Measurements from ENCODE around the gene COQ8B. TPM values are rescaled to one million over a fixed set of nuclear protein-coding genes. Genes with fewer than 3 reads are reported as not detected.

The COQ8B gene
- total and polyA plus RNA-seq, 2 donors (not counting 1 experiment from before 2014, with no cell fraction given), result 58.9 to 62.6 TPM

- peak overlapping the region; percentile 87 for H3K4me3 Mint-ChIP-seq
- no peaks in the 10 kb centered on the region for H3K9me3 ChIP-seq (ENCODE audit: control extremely low read depth in 1 of 3, control insufficient read depth in 2 of 3, insufficient read depth in 1 of 3, low read length in 2 of 3)
- H3K4me1 ChIP-seq (ENCODE audit: control insufficient read depth in 2 of 2, insufficient read depth in 2 of 2, low read length in 2 of 2), result peaks cover 47 to 64% of the 10 kb centered on the region in 2 donors
- H2AFZ ChIP-seq (ENCODE audit: insufficient read depth, low read depth, low read length, poor library complexity, severe bottlenecking), result peak overlapping the region; percentile 86
- peak overlapping the region; percentile 90 for H3K9ac ChIP-seq (ENCODE audit: low read length)
- ChIA-PET POLR2A (interaction anchor here (0.7 to 2.0 kb wide), 9 partner anchors 31 to 102 kb away, joined by 3 to 15 read pairs (median 4); partner anchors contain the start of genes ACTMAP, EGLN2, RAB4B and SNRPA), CTCF (interaction anchor here (1.1 to 2.0 kb wide), 8 partner anchors 33 to 103 kb away, joined by 3 to 9 read pairs (median 5); partner anchors contain the start of genes ACTMAP, EGLN2 and SNRPA)
- H3K27ac ChIP-seq (ENCODE audit: low read length in 2 of 2), result peak overlapping the region; percentile 87 to 90
- no peaks in the 10 kb centered on the region for H3K9me3 Mint-ChIP-seq (ENCODE audit: insufficient read depth)
- 5% methylated on average over 20 of the region's 20 CpGs for WGBS (ENCODE audit: insufficient coverage)
- DNase-seq (no peak), ATAC-seq (ENCODE audit: low read depth) (no peak)
- H3K79me2 ChIP-seq (ENCODE audit: control insufficient read depth, insufficient read depth, low read length), result peaks cover 70% of the 10 kb centered on the region
- intact Hi-C loops (cut with micrococcal nuclease), result loop anchor here (1.0 to 10.0 kb wide), 3 partner anchors 54 to 680 kb away; partner anchors contain the start of genes BCKDHA and EXOSC5
- peaks cover 68% of the 10 kb centered on the region for H3K4me1 Mint-ChIP-seq
- H3K4me3 ChIP-seq (ENCODE audit: control extremely low read depth in 1 of 5, extremely low read depth in 1 of 5, insufficient read depth in 1 of 5, low read depth in 2 of 5, low read length in 4 of 5), result peak overlapping the region; percentile 79 to 90 (median 83)
- H3K27ac Mint-ChIP-seq, result peak overlapping the region; percentile 56
- peak overlapping the region; percentile 90 for H3K4me2 ChIP-seq (replicated peaks; ENCODE audit: low read depth, low read length, poor library complexity, severe bottlenecking)
- no peaks in the 10 kb centered on the region for H3K27me3 Mint-ChIP-seq
- TF ChIP-seq EZH2 (IDR thresholded peaks at IDR 0.05; ENCODE audit: borderline replicate concordance, insufficient read depth, low read depth, low read length, poor library complexity, severe bottlenecking), result no peak
- no peak for TF ChIP-seq CTCF (IDR thresholded peaks at IDR 0.05)
- H4K20me1 ChIP-seq (ENCODE audit: control insufficient read depth, insufficient read depth, low read length, poor library complexity, severe bottlenecking), result peaks cover 8% of the 10 kb centered on the region
- H3K36me3 ChIP-seq (replicated peaks in 1 of 2; ENCODE audit: control extremely low read depth in 1 of 2, control insufficient read depth in 1 of 2, extremely low read depth in 1 of 2, insufficient read depth in 2 of 2, low read length in 1 of 2), result peaks cover 0 to 8% of the 10 kb centered on the region in 2 experiments
- no peaks in the 10 kb centered on the region for H3K27me3 ChIP-seq (replicated peaks in 1 of 4; ENCODE audit: control extremely low read depth in 1 of 4, control insufficient read depth in 3 of 4, insufficient read depth in 4 of 4, low read length in 3 of 4)
Observed at GRCh38 chr19:40717325-40717879, 716 bp upstream of the COQ8B start.

GRCh38 chr19:40716031-40716481 is 630 bp downstream of the COQ8B start:
- Histone ChIP-seq H4K20me1 (ENCODE audit: control insufficient read depth, insufficient read depth, low read length, poor library complexity, severe bottlenecking) (peaks cover 4% of the 10 kb centered on the region), H3K36me3 (replicated peaks in 1 of 2; ENCODE audit: control extremely low read depth in 1 of 2, control insufficient read depth in 1 of 2, extremely low read depth in 1 of 2, insufficient read depth in 2 of 2, low read length in 1 of 2) (peaks cover 0 to 14% of the 10 kb centered on the region in 2 experiments), H3K4me2 (replicated peaks; ENCODE audit: low read depth, low read length, poor library complexity, severe bottlenecking) (peak overlapping the region; percentile 90), H3K27ac (ENCODE audit: low read length in 2 of 2) (peak overlapping the region; percentile 87 to 90), H3K9me3 (ENCODE audit: control extremely low read depth in 1 of 3, control insufficient read depth in 2 of 3, insufficient read depth in 1 of 3, low read length in 2 of 3) (no peaks in the 10 kb centered on the region), H3K79me2 (ENCODE audit: control insufficient read depth, insufficient read depth, low read length) (peaks cover 62% of the 10 kb centered on the region), H3K27me3 (replicated peaks in 1 of 4; ENCODE audit: control extremely low read depth in 1 of 4, control insufficient read depth in 3 of 4, insufficient read depth in 4 of 4, low read length in 3 of 4) (no peaks in the 10 kb centered on the region), H3K9ac (ENCODE audit: low read length) (peak overlapping the region; percentile 90), H3K4me1 (ENCODE audit: control insufficient read depth in 2 of 2, insufficient read depth in 2 of 2, low read length in 2 of 2) (peaks cover 47 to 64% of the 10 kb centered on the region in 2 donors), H3K4me3 (ENCODE audit: control extremely low read depth in 1 of 5, extremely low read depth in 1 of 5, insufficient read depth in 1 of 5, low read depth in 2 of 5, low read length in 4 of 5) (peak overlapping the region; percentile 79 to 90 (median 81)), H2AFZ (ENCODE audit: insufficient read depth, low read depth, low read length, poor library complexity, severe bottlenecking) (peak overlapping the region; percentile 86)
- no peak for TF ChIP-seq CTCF (IDR thresholded peaks at IDR 0.05)
- TF ChIP-seq EZH2 (IDR thresholded peaks at IDR 0.05; ENCODE audit: borderline replicate concordance, insufficient read depth, low read depth, low read length, poor library complexity, severe bottlenecking), result no peak
- Mint-ChIP-seq H3K4me3 (peak overlapping the region; percentile 88), H3K4me1 (peaks cover 62% of the 10 kb centered on the region), H3K27ac (peak overlapping the region; percentile 97), H3K27me3 (no peaks in the 10 kb centered on the region), H3K9me3 (ENCODE audit: insufficient read depth) (no peaks in the 10 kb centered on the region)
- DNase-seq, result no peak
- ChIA-PET CTCF (interaction anchor here (1.3 to 2.0 kb wide), 6 partner anchors 34 to 91 kb away, joined by 4 to 9 read pairs (median 6); partner anchors contain the start of genes ACTMAP, EGLN2 and SNRPA), POLR2A (interaction anchor here (0.6 to 2.0 kb wide), 8 partner anchors 25 to 254 kb away, joined by 3 to 15 read pairs (median 4); partner anchors contain the start of genes EGLN2 and RAB4B)
- WGBS (ENCODE audit: insufficient coverage), result 0% methylated on average over 5 of the region's 8 CpGs
- no peak for ATAC-seq (ENCODE audit: low read depth)
- intact Hi-C loops (cut with micrococcal nuclease), result loop anchor here (1.0 to 10.0 kb wide), 6 partner anchors 29 to 681 kb away; partner anchors contain the start of genes ACTMAP, BCKDHA and EXOSC5
